Transverse colon (tissue), 4 donors: Measurements from ENCODE around the gene RABGAP1L.

Experiments used
- CTCF ChIP-seq, 5 experiments: fragments of 200-600 bp in 3 of 5; fragments of 450-650 bp in 2 of 5; sonication (generic) in 3 of 5; IDR thresholded peaks; 1 replicate in 2 of 5; 2 replicates in 3 of 5; pipeline ENCODE4 v1.5.1; 2016 to 2017; ENCODE audit warnings: antibody characterized with exemption in 5 of 5, inconsistent platforms in 3 of 5, mild to moderate bottlenecking in 2 of 5, moderate library complexity in 1 of 5
- POLR2A ChIP-seq: fragments of 450-650 bp; IDR thresholded peaks from one replicate; pipeline ENCODE4 v1.6.1; 2016; ENCODE audit warnings: antibody characterized with exemption, mild to moderate bottlenecking, moderate library complexity
- POLR2AphosphoS5 ChIP-seq, 3 donors: sonication (generic); formaldehyde crosslinking; IDR thresholded peaks; one replicate each; pipeline ENCODE4 v1.6.1; 2016; ENCODE audit warnings: antibody characterized with exemption in 3 of 3

- TF ChIP-seq POLR2AphosphoS5 (IDR thresholded peaks at IDR 0.05): no peak
- TF ChIP-seq POLR2A: no peak
- no peak for TF ChIP-seq CTCF (IDR thresholded peaks at IDR 0.05)
These were observed 114.5 kb downstream of the RABGAP1L start for GRCh38 chr1:174273776-174274175.
